SU-DHL-6 (cell line): ENCODE measurements around the gene WIPI1.

Experiments used
- EZH2phosphoT487 ChIP-seq: fragments of 200-600 bp; sonication (generic), shearing (Covaris generic); conservative IDR thresholded peaks from 2 replicates; pipeline ENCODE4 v1.6.1; 2018; ENCODE audit warnings: mild to moderate bottlenecking, antibody characterized with exemption, low read length, moderate library complexity, mixed read lengths
- TF ChIP-seq, protein P1 (sequence below): fragments of 200-600 bp; sonication (generic); IDR thresholded peaks from one replicate; pipeline ENCODE4 v1.5.1; 2017; ENCODE audit warnings: antibody characterized with exemption, mild to moderate bottlenecking, low read length, moderate library complexity; ENCODE audit not compliant: insufficient read depth, poor library complexity, severe bottlenecking

DNA sequence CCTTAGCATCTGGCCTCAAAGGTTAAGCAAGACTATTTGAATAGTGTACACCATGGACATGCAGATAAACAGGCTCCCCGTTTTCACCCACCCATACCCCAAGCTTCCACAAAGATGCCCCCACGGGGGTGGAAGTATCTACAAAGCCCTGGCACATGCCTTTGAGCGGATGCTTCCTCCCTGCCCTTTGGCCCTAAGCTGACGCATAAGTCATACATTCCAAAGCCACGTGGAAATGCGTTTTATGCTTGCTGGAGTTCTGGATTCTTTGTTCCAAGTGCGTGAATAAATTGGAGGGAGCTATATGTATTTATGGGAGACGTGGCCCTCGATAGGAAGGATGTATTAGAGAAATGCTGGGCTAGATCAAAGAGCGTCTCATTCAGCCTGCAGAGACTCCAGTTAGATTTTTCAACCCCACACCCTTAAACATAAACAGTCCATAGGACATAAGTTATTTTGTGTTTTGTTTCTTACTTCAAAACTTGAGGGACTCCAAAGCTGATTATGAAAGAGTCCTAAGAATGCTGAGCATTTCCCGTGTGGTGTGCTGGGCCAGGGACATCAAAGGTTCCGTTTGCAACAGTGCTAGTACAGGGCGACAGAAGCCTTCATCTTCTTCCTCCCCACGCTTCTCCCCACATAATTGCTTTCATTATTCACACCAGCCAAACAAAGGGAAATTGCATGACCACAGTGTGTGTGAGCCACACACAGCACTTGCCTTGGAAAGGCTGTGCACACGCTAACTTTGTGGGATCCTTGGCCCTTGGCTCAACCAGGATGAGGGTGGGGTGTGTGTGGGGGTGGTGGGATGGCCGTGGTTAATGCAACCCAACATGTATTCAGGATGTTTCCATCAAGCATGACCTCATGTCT, 73.6 kb downstream of the WIPI1 start:
- TF ChIP-seq, protein P1, sequence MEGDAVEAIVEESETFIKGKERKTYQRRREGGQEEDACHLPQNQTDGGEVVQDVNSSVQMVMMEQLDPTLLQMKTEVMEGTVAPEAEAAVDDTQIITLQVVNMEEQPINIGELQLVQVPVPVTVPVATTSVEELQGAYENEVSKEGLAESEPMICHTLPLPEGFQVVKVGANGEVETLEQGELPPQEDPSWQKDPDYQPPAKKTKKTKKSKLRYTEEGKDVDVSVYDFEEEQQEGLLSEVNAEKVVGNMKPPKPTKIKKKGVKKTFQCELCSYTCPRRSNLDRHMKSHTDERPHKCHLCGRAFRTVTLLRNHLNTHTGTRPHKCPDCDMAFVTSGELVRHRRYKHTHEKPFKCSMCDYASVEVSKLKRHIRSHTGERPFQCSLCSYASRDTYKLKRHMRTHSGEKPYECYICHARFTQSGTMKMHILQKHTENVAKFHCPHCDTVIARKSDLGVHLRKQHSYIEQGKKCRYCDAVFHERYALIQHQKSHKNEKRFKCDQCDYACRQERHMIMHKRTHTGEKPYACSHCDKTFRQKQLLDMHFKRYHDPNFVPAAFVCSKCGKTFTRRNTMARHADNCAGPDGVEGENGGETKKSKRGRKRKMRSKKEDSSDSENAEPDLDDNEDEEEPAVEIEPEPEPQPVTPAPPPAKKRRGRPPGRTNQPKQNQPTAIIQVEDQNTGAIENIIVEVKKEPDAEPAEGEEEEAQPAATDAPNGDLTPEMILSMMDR: no peak
- TF ChIP-seq EZH2phosphoT487: no peak
